HL-60/S4 treated with retinoic acid at 250 ng/mL for 4 days and 3 days (cell line): ENCODE measurements around the gene CAPN9.
"Not testable (repeated sequence)": the region's sequence is repeated elsewhere in the genome, so short reads cannot be mapped to it uniquely, and the experiment has no call there.

Experiments used
- in situ Hi-C: fragments of 300-500 bp; cut with MboI; formaldehyde crosslinking; loops from 2 replicates; pipeline ENCODE4 v1.7.0; 2022; ENCODE audit warnings: low sequenced_read_pairs

The CAPN9 gene

GRCh38 chr1:230747127-230747730 lies at the start of gene CAPN9:
TSS of gene CAPN9 (plus strand) at chr1:230747388. CDS start at chr1:230747497, 109 bp downstream.
- in situ Hi-C loops = no loop called here

- in situ Hi-C loops = no loop called here
Observed at GRCh38 chr1:230698130-230698529, 49.1 kb upstream of the CAPN9 start.

GRCh38 chr1:230698964-230699363 lies 48.2 kb upstream of the CAPN9 start:
- in situ Hi-C loops = not testable (repeated sequence)

GRCh38 chr1:230699716-230700115 lies 47.5 kb upstream of the CAPN9 start:
- in situ Hi-C loops = no loop called here

- in situ Hi-C loops = no loop called here
Observed at GRCh38 chr1:230700132-230700531, 47.1 kb upstream of the CAPN9 start.

- in situ Hi-C loops = no loop called here
Observed at GRCh38 chr1:230701434-230701833, 45.8 kb upstream of the CAPN9 start.

GRCh38 chr1:230701895-230702768 lies 45.1 kb upstream of the CAPN9 start:
- in situ Hi-C loops = no loop called here

GRCh38 chr1:230702934-230703678 lies 44.1 kb upstream of the CAPN9 start:
- in situ Hi-C loops = no loop called here

GRCh38 chr1:230703679-230704385 lies 43.4 kb upstream of the CAPN9 start:
- in situ Hi-C loops = no loop called here

GRCh38 chr1:230704830-230705229 lies 42.4 kb upstream of the CAPN9 start:
- in situ Hi-C loops = no loop called here

GRCh38 chr1:230705289-230706019 lies 41.7 kb upstream of the CAPN9 start:
- in situ Hi-C loops = no loop called here

GRCh38 chr1:230706020-230706699 lies 41.0 kb upstream of the CAPN9 start:
- in situ Hi-C loops = no loop called here

- in situ Hi-C loops = no loop called here
Observed at GRCh38 chr1:230706887-230707731, 40.1 kb upstream of the CAPN9 start.

- in situ Hi-C loops = no loop called here
Observed at GRCh38 chr1:230707732-230708630, 39.2 kb upstream of the CAPN9 start.

GRCh38 chr1:230708631-230709580 lies 38.3 kb upstream of the CAPN9 start:
- in situ Hi-C loops = no loop called here

- in situ Hi-C loops = no loop called here
Observed at GRCh38 chr1:230709619-230710542, 37.3 kb upstream of the CAPN9 start.
